GM18498 (cell line): ENCODE data around the gene MINDY4.
"Not testable (repeated sequence)": the region's sequence is repeated elsewhere in the genome, so short reads cannot be mapped to it uniquely, and the experiment has no call there.

Source experiments
- ATAC-seq: cut with Tn5 transposase; IDR thresholded peaks from one replicate; pipeline ENCODE4 v1.9.1; 2021; ENCODE audit warnings: mild to moderate bottlenecking, moderate library complexity; ENCODE audit not compliant: unreplicated experiment

MINDY4 gene

GRCh38 chr7:30831936-30832335 lies 60.7 kb downstream of the MINDY4 start:
- no peak for ATAC-seq

- not testable (repeated sequence) for ATAC-seq
Measured at GRCh38 chr7:30834017-30834674, 62.9 kb downstream of the MINDY4 start.

- no peak for ATAC-seq
Measured at GRCh38 chr7:30835396-30835915, 64.2 kb downstream of the MINDY4 start.

GRCh38 chr7:30836991-30837390 lies 65.8 kb downstream of the MINDY4 start:
- ATAC-seq = no peak

- no peak for ATAC-seq
Measured at GRCh38 chr7:30837581-30837980, 66.4 kb downstream of the MINDY4 start.

GRCh38 chr7:30838008-30838407 lies 66.8 kb downstream of the MINDY4 start:
- ATAC-seq = no peak

- no peak for ATAC-seq
Measured at GRCh38 chr7:30840141-30841024, 69.2 kb downstream of the MINDY4 start.

GRCh38 chr7:30841025-30841735 lies 70.0 kb downstream of the MINDY4 start:
- ATAC-seq = no peak

- ATAC-seq = no peak
Measured at GRCh38 chr7:30841801-30842541, 70.8 kb downstream of the MINDY4 start.

- ATAC-seq = no peak
Measured at GRCh38 chr7:30842542-30843451, 71.6 kb downstream of the MINDY4 start.

- ATAC-seq = no peak
Measured at GRCh38 chr7:30843741-30844482, 72.7 kb downstream of the MINDY4 start.

GRCh38 chr7:30844483-30844874 lies 73.3 kb downstream of the MINDY4 start:
- ATAC-seq = no peak

- ATAC-seq = no peak
Measured at GRCh38 chr7:30844916-30845315, 73.7 kb downstream of the MINDY4 start.

- no peak for ATAC-seq
Measured at GRCh38 chr7:30845426-30846135, 74.4 kb downstream of the MINDY4 start.

GRCh38 chr7:30846378-30846777 lies 75.2 kb downstream of the MINDY4 start:
- no peak for ATAC-seq

- no peak for ATAC-seq
Measured at GRCh38 chr7:30848121-30848855, 77.1 kb downstream of the MINDY4 start.

GRCh38 chr7:30849565-30849964 lies 78.3 kb downstream of the MINDY4 start:
- ATAC-seq = no peak

- no peak for ATAC-seq
Measured at GRCh38 chr7:30850426-30850825, 79.2 kb downstream of the MINDY4 start.
